ENCODE results near the gene LBX1. TPM values are rescaled to one million over a fixed set of nuclear protein-coding genes. Genes with fewer than 3 reads are reported as not detected.

Gene LBX1
- total and polyA plus RNA-seq, 7 donors, result not detected

DNA sequence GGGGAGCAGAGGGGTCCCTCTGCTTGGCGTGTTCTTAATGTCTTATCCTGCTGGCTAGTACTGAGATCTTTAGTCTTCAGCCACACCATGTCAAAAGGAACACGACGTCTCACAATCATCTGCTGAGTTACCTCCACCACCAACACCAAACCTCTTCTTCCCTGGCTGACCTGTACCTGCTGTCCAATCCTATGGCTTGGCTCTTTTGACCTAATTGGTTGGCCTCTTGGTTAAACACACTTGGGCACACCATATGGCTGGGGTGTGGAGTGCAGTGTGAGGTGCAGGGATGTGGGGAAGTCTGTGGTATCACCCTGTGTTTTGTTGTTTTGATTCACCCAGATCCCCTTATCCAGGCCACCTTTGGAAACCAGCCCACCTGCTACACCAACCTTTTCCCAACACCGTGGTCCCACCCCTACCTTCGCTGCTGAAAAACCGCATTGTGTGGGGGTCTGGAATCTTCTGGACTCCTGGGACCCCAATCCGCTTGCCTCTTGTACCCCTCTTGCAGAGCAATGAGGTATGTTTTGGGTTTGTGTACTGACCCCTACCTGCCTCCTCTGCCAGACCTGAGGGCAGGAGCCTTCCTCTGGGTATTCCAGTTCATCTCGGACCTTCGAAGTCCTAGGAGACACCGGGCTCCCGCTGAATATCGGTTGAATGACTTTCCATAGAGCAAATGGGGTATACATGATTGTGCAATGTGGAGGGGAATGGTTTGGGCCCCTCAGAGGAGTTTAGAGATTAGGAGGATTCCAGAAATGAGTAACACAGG is 2.8 kb upstream of the LBX1 start:
- H3K27me3 ChIP-seq, result peaks cover 78 to 100% (median 98%) of the 10 kb centered on the region in 3 donors
- H3K4me3 ChIP-seq, result no peak overlapping the region
- peaks cover 0 to 44% (median 39%) of the 10 kb centered on the region in 4 donors for H3K4me1 ChIP-seq
- H3K27ac ChIP-seq, result no peak overlapping the region
- no peaks in the 10 kb centered on the region for H3K36me3 ChIP-seq
- intact Hi-C loops (cut with DNase I), result loop anchor here (5.0 kb wide), 1 partner anchor 120 kb away; the partner anchor contains the start of gene BTRC
- H3K9me3 ChIP-seq, result no peaks in the 10 kb centered on the region
- WGBS, 2 donors, result 19 to 26% methylated on average over 12 of the region's 12 CpGs
- TF ChIP-seq EP300 (IDR thresholded peaks at IDR 0.05) (no peak), POLR2A (IDR thresholded peaks at IDR 0.05) (no peak), CTCF (IDR thresholded peaks at IDR 0.05) (no peak), POLR2AphosphoS5 (IDR thresholded peaks at IDR 0.05) (no peak)
- DNase-seq, result no peak

GRCh38 chr10:101231092-101231491 is 1.8 kb upstream of the LBX1 start:
- no peak overlapping the region for H3K27ac ChIP-seq
- no peak for DNase-seq
- 51 to 64% methylated on average over 7 of the region's 7 CpGs for WGBS, 2 donors
- no peak overlapping the region for H3K4me3 ChIP-seq
- intact Hi-C loops (cut with DNase I), result loop anchor here (5.0 kb wide), 1 partner anchor 121 kb away; the partner anchor contains the start of gene BTRC
- TF ChIP-seq CTCF (IDR thresholded peaks at IDR 0.05) (no peak), POLR2A (IDR thresholded peaks at IDR 0.05) (no peak), POLR2AphosphoS5 (IDR thresholded peaks at IDR 0.05) (no peak), EP300 (IDR thresholded peaks at IDR 0.05) (no peak)
- H3K27me3 ChIP-seq, result peaks cover 77 to 100% (median 98%) of the 10 kb centered on the region in 3 donors
- no peaks in the 10 kb centered on the region for H3K9me3 ChIP-seq
- no peaks in the 10 kb centered on the region for H3K36me3 ChIP-seq
- peaks cover 0 to 44% (median 40%) of the 10 kb centered on the region in 4 donors for H3K4me1 ChIP-seq

- DNase-seq, result no peak
- intact Hi-C loops (cut with DNase I), result loop anchor here (5.0 kb wide), 1 partner anchor 122 kb away; the partner anchor contains the start of gene BTRC
- whole genome bisulfite sequencing, 2 donors, result 4 to 5% methylated on average over 31 of the region's 31 CpGs
Measured at GRCh38 chr10:101230183-101230917, 1.1 kb upstream of the LBX1 start.

DNA sequence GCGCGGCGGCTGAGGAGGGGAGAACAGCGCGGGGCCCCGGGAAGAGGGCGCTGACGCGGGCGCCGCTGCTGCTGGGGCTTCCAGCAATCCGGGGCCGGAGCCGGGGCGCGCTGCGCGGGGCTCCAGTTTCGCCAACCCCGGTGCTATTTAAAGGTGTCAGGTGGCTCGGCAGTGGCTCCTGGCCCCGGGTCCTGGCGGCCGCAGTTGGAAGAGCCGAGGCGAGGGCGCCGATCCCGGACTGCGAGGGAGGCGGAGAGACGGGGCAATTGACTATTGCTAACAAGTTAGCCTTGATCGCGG is 347 bp downstream of the LBX1 start:
- DNase-seq, result no peak
- no peak overlapping the region for H3K27ac ChIP-seq
- no peaks in the 10 kb centered on the region for H3K36me3 ChIP-seq
- H3K4me3 ChIP-seq, result peak overlapping the region in 2 of 4 donors; percentile 14 to 17
- H3K9me3 ChIP-seq, result no peaks in the 10 kb centered on the region
- H3K4me1 ChIP-seq, result peaks cover 0 to 62% (median 58%) of the 10 kb centered on the region in 4 donors
- intact Hi-C loops (cut with DNase I), result no loop called here
- 2 to 3% methylated on average over 34 of the region's 34 CpGs for WGBS, 2 donors
- TF ChIP-seq POLR2AphosphoS5 (IDR thresholded peaks at IDR 0.05) (no peak), CTCF (IDR thresholded peaks at IDR 0.05) (no peak), EP300 (IDR thresholded peaks at IDR 0.05) (no peak), POLR2A (IDR thresholded peaks at IDR 0.05) (no peak)
- peaks cover 88 to 100% (median 100%) of the 10 kb centered on the region in 3 donors for H3K27me3 ChIP-seq

More at GRCh38 chr10:101230183-101230917, 1.1 kb upstream of the LBX1 start:
- H3K4me1 ChIP-seq, result peaks cover 0 to 50% (median 45%) of the 10 kb centered on the region in 4 donors
- no peak overlapping the region for H3K27ac ChIP-seq
- no peak overlapping the region for H3K4me3 ChIP-seq
- TF ChIP-seq POLR2AphosphoS5 (IDR thresholded peaks at IDR 0.05) (no peak), POLR2A (IDR thresholded peaks at IDR 0.05) (no peak), CTCF (IDR thresholded peaks at IDR 0.05) (no peak), EP300 (IDR thresholded peaks at IDR 0.05) (no peak)
- H3K9me3 ChIP-seq, result no peaks in the 10 kb centered on the region
- no peaks in the 10 kb centered on the region for H3K36me3 ChIP-seq
- H3K27me3 ChIP-seq, result peaks cover 79 to 100% (median 98%) of the 10 kb centered on the region in 3 donors

Measured in sigmoid colon (tissue), 7 donors.